Spleen (tissue), 11 donors: Measurements from ENCODE around the gene PEF1. TPM values are rescaled to one million over a fixed set of nuclear protein-coding genes. Genes with fewer than 3 reads are reported as not detected.

ENCODE experiments used
- DNase-seq: peaks from one replicate; pipeline ENCODE4 v3.0.0-alpha.2; 2020
- H3K27ac ChIP-seq, 8 donors: fragments of 200-600 bp; sonication (generic) in 7 of 8; 1 replicate in 4 of 8; 2 replicates in 4 of 8; pipeline versions ENCODE4 v1.5.0 to v1.8.0; 2016 to 2021; ENCODE audit warnings: inconsistent platforms in 4 of 8, mild to moderate bottlenecking in 4 of 8, moderate library complexity in 1 of 8
- H3K27me3 ChIP-seq, 7 donors: fragments of 200-600 bp; sonication (generic) in 6 of 7; replicated peaks in 1 of 7; 1 replicate in 4 of 7; 2 replicates in 3 of 7; pipeline versions ENCODE4 v1.5.0 to v1.8.0; 2016 to 2021; ENCODE audit warnings: inconsistent platforms in 3 of 7, mild to moderate bottlenecking in 1 of 7
- H3K36me3 ChIP-seq, 6 donors: fragments of 200-600 bp; sonication (generic) in 5 of 6; 1 replicate in 4 of 6; 2 replicates in 2 of 6; pipeline versions ENCODE4 v1.5.0 to v1.8.0; 2016 to 2021; ENCODE audit warnings: inconsistent platforms in 2 of 6
- H3K4me1 ChIP-seq, 6 donors: fragments of 200-600 bp; sonication (generic) in 5 of 6; 1 replicate in 3 of 6; 2 replicates in 3 of 6; pipeline versions ENCODE4 v1.5.0 to v1.8.0; 2016 to 2021; ENCODE audit warnings: inconsistent platforms in 3 of 6
- H3K4me3 ChIP-seq, 8 donors: fragments of 200-600 bp; sonication (generic) in 7 of 8; 1 replicate in 4 of 8; 2 replicates in 4 of 8; pipeline versions ENCODE4 v1.5.0 to v1.8.0; 2016 to 2021; ENCODE audit warnings: inconsistent platforms in 4 of 8, mild to moderate bottlenecking in 4 of 8, moderate library complexity in 2 of 8
- H3K9me3 ChIP-seq, 8 donors: fragments of 200-600 bp; sonication (generic) in 7 of 8; 1 replicate in 4 of 8; 2 replicates in 4 of 8; pipeline versions ENCODE4 v1.5.0 to v1.8.0; 2016 to 2021; ENCODE audit warnings: inconsistent platforms in 4 of 8
- CTCF ChIP-seq, 11 experiments: fragments of 200-600 bp in 7 of 11; fragments of 450-650 bp in 4 of 11; sonication (generic) in 4 of 11; IDR thresholded peaks in 8 of 11; conservative IDR thresholded peaks in 3 of 11; 1 replicate in 7 of 11; 2 replicates in 4 of 11; pipeline versions ENCODE4 v1.4.0 to v1.8.0; 2016 to 2021; ENCODE audit warnings: antibody characterized with exemption in 11 of 11, inconsistent platforms in 4 of 11, mild to moderate bottlenecking in 1 of 11
- POLR2A ChIP-seq, 3 donors: fragments of 450-650 bp; IDR thresholded peaks; one replicate each; pipeline ENCODE4 v1.5.1; 2017; ENCODE audit warnings: antibody characterized with exemption in 3 of 3, mild to moderate bottlenecking in 1 of 3
- POLR2AphosphoS5 ChIP-seq, 3 donors: sonication (generic); formaldehyde crosslinking; IDR thresholded peaks; one replicate each; pipeline ENCODE4 v1.5.1; 2017; ENCODE audit warnings: antibody characterized with exemption in 3 of 3
- whole genome bisulfite sequencing, 5 donors: extraction: QIAGEN DNeasy Blood & Tissue Kit in 3 of 5; methylation state at CpG; one replicate each; pipeline versions ENCODE4 v1.1.5 to v1.1.7; 2013 to 2018; 5-methylcytosine and 5-hydroxymethylcytosine counted together
- intact Hi-C: fragments of 100-400 bp; cut with DNase I; formaldehyde crosslinking; loops from one replicate; pipeline ENCODE4 v1.15.0; 2023; ENCODE audit warnings: low total_unique reads
- polyA plus RNA-seq, 3 donors: library from polyadenylated mRNA; stranded (reverse); fragments of 200-250 nt; gene quantifications; one replicate each; pipeline ENCODE4 v1.2.1, GENCODE V29; 2013
- total RNA-seq, 7 donors: library from RNA; depleted of rRNA in 3 of 7; stranded (reverse); fragments of >200 nt in 3 of 7; fragmentation: NEBNext Ultra II Directional in 4 of 7; extraction: Animal tissue kit (Norgen Biotek cat#: 25700) in 4 of 7; gene quantifications; one replicate each; pipeline versions ENCODE4 v1.1.0 to v1.2.1, GENCODE V29; 2016 to 2021
- donor health status: healthy with polysubstance abuse.
- donor health status: DM: no; HTN: no; CAD: no; lungs with moderate emphysema.
- donor health status: DM: no; HTN: no; CAD: no.
- donor health status: Bipolar disorder and iron deficiency.
- donor health status: healthy.
- donor health status: DM: no; HTN: no; CAD: no.
- donor health status: DM: yes; HTN: yes; CAD: no.

Gene PEF1
- total and polyA plus RNA-seq, 10 donors, result 46.5 to 73.4 (median 55.7) TPM

- DNase-seq, result no peak
- Histone ChIP-seq H3K9me3 (no peaks in the 10 kb centered on the region), H3K4me3 (no peak overlapping the region), H3K27ac (no peak overlapping the region), H3K36me3 (no peaks in the 10 kb centered on the region), H3K27me3 (no peaks in the 10 kb centered on the region), H3K4me1 (peaks cover 0 to 38% (median 1%) of the 10 kb centered on the region in 6 donors)
- no peak for TF ChIP-seq POLR2AphosphoS5 (IDR thresholded peaks at IDR 0.05)
- TF ChIP-seq POLR2A (IDR thresholded peaks at IDR 0.05), result no peak
- TF ChIP-seq CTCF (IDR thresholded peaks at IDR 0.05 in 8 of 11, conservative IDR thresholded peaks at IDR 0.05 in 3 of 11), result no peak
- 85 to 99% (median 92%) methylated on average over 5 to 6 of the region's 6 CpGs for WGBS, 5 donors
- intact Hi-C loops, result no loop called here
Measured at GRCh38 chr1:31655104-31655503, 10.4 kb upstream of the PEF1 start.

GRCh38 chr1:31654474-31654776, 9.7 kb upstream of the PEF1 start:
- H3K4me3 ChIP-seq, result no peak overlapping the region
- H3K9me3 ChIP-seq, result no peaks in the 10 kb centered on the region
- no peak for DNase-seq
- no peaks in the 10 kb centered on the region for H3K27me3 ChIP-seq
- intact Hi-C loops, result no loop called here
- WGBS, 5 donors, result 86 to 91% (median 90%) methylated on average over 5 of the region's 5 CpGs
- H3K27ac ChIP-seq, result no peak overlapping the region
- H3K4me1 ChIP-seq, result peaks cover 0 to 37% (median 1%) of the 10 kb centered on the region in 6 donors
- TF ChIP-seq POLR2A (IDR thresholded peaks at IDR 0.05) (no peak), POLR2AphosphoS5 (IDR thresholded peaks at IDR 0.05) (no peak), CTCF (IDR thresholded peaks at IDR 0.05 in 8 of 11, conservative IDR thresholded peaks at IDR 0.05 in 3 of 11) (no peak)
- no peaks in the 10 kb centered on the region for H3K36me3 ChIP-seq

DNA sequence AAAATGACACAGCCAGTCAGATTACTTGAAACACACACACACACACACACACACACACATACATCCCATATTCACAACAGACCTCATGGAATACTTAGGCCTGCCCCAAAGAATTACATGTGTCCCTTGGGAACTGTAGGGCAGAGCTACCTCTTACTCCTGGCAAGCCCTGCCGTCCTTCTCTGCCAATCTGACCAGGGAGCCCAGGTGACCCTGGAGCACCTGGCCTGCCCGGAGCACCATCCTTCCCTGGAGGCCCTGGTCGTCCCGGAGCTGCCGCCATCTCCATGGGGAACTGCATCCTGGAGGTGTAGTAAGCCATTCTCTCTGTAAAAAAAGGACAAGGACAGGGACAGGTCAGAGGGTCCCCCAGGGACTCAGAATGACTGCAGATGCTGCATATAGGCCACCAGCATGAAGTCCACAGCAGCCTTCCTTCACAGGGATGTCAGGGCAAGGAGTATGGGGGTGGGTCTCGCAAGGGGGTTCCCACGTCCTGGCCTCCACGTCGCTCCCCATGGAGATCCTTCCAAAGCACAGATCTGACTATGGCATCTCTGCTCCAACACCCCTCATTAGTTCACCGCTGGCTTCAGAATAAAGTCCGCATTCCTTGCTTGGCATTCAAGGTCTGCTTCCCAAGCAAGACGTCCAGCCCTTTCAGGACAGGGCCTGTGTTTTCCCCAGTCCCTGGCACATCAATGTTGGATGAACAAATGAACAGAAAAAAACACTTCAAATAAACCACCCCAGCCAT, 9.2 kb upstream of the PEF1 start:
- Histone ChIP-seq H3K9me3 (no peaks in the 10 kb centered on the region), H3K36me3 (no peaks in the 10 kb centered on the region)
- no peak for DNase-seq

More for the DNA sequence above, 9.2 kb upstream of the PEF1 start:
- Histone ChIP-seq H3K4me3 (no peak overlapping the region), H3K27me3 (no peaks in the 10 kb centered on the region), H3K27ac (no peak overlapping the region), H3K4me1 (peaks cover 0 to 36% (median 1%) of the 10 kb centered on the region in 6 donors)
- intact Hi-C loops, result no loop called here
- 85 to 93% (median 90%) methylated on average over 11 to 12 of the region's 12 CpGs for WGBS, 5 donors
- TF ChIP-seq POLR2AphosphoS5 (IDR thresholded peaks at IDR 0.05) (no peak), CTCF (IDR thresholded peaks at IDR 0.05 in 8 of 11, conservative IDR thresholded peaks at IDR 0.05 in 3 of 11) (no peak), POLR2A (IDR thresholded peaks at IDR 0.05) (no peak)
